ENCODE results near the gene GNLY.

- TF ChIP-seq EZH2 (IDR thresholded peaks at IDR 0.05; ENCODE audit: borderline replicate concordance) (no peak), CTCF (IDR thresholded peaks at IDR 0.05; ENCODE audit: poor library complexity) (peak; percentile 89)
These were observed 13.1 kb downstream of the GNLY start for GRCh38 chr2:85707304-85707703.

All from hepatocyte (in vitro differentiated cells).